HG03521 (cell line): Measurements from ENCODE around the gene CFAP73.
"Not testable (repeated sequence)": the region's sequence is repeated elsewhere in the genome, so short reads cannot be mapped to it uniquely, and the experiment has no call there.

Source experiments
- ATAC-seq: cut with Tn5 transposase; IDR thresholded peaks from one replicate; pipeline ENCODE4 v1.9.1; 2021; ENCODE audit warnings: mild to moderate bottlenecking, moderate library complexity; ENCODE audit not compliant: unreplicated experiment

CFAP73 gene

DNA sequence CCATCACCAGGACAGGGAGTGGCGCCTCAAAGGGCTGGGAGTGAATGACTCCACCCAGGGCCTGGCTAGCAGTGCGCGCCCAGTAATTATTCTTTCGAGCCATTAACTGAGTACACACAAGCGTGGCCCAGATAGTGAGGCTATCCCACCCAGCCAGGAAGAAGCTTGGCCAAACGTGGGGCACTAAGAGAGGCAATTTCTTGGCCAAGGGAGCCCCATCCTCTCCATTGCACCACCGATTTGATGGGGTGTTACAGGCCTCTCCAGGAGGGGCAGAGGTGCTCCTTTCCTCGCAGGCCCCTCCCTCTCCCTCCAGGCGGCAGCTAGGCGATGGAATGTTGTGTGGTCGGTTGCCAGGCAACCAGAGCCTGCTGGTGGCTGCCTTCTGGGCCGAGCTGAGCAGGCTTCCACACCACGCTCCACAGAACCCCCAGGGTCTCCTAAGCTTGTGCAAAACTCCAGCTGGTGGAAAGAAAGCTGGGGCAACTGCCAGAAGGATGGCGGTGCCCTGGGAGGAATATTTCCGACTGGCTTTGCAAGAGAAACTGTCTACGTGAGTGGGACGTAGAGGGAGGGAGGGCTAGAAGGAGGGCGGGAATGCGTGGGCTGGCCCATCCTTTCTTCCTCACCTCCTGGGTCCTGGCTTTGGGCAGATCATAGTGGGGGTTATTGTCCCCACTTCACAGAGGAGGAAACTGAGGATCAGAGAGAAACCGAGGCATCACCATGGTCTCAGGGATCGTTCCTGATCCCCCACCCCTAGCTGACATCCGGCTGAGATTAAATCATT is at the start of gene CFAP73:
TSS of gene CFAP73 (plus strand) at position 364 of the 790 bp plus-strand sequence. CDS start at position 498, 134 bp downstream.
- ATAC-seq, result no peak

DNA sequence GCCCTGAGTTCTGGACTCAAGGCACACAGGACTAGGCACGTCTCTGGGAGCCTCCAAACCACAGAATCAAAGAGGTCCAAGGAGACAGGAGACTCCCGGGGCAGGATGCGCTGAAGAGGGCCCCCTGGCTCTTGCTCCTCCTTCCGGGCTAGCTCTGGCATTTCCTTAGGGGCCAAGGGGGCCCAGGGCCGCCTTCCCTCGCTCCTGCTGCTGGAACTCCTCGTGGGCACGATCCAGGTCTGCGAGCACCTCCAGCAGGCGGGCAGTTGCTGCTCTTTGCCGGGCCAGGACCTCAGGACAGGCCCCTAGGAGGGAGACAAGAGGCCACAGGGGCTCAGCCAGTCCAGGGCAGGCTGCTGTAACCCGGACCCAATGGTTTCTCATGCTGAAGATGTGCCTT is 49.8 kb upstream of the CFAP73 start:
- ATAC-seq, result no peak

DNA sequence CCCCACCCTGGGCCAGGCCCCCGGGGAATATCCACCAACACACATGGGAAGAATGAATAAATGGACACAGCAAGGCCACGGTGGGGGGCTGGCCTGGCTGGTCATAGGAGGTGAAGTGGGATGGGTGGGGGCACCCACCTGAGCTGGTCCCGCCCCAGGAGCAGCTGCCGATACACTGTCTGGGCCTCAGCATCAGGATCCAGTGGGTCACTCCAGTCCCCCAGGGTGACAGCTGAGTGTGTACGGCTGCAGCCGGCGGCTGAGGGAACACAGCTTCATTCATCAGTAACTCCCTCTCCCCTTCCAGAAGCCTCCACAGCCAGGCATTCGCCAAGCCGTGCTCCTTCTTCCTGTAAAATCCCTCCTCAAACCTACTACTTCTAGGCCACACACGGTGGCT is 47.8 kb upstream of the CFAP73 start:
- no peak for ATAC-seq

DNA sequence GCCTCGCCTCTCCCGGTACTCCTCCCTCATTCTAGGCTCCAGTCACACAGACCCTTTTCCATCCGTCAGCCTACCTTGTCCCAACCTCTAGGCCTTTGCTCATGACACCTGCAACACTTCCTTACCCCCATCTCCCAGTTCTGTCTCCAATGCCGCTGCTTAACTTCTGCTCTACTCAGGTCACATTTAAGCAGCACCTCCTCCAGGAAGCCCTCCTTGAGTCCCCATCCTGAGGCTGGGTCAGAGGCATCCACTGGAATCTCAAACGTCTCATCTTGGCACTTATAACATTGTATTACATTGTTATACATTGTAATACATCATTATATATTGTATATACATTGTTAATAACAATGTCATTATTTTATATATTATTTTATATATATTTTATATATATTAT is 46.7 kb upstream of the CFAP73 start:
- no peak for ATAC-seq

DNA sequence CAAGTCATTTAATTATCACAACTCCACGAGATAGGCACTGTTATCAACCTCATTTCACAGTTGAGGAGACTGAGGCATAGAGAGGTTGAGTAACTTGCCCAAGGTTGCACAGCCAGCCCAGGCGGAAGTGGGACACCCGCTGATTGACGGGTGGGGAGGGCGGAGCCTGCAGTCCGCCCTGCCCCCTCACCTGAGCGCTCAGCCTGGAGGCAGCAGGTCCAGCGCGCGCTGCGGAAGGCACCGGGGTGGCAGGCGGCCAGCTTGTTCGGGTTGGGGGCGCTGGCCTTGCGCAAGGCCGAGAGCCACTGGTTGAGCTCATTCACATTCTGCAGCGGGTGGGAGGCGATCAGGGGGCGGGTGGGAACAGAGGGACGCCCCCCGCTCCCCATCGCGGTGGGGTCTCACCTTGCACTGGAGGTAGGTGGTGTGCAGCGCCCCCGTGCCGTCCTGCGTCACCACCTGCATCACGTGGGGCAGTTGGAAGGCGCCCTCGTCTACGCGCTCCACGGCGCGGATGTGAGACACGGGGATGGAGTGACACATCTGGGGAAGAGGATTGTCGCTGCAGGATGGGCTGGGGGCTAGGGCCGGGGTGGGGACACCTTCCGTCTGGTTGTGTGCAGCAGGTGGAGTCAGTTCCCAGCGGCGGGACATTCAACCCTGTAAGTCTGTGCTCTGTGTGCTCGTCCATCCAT is 45.6 kb upstream of the CFAP73 start:
- no peak for ATAC-seq

DNA sequence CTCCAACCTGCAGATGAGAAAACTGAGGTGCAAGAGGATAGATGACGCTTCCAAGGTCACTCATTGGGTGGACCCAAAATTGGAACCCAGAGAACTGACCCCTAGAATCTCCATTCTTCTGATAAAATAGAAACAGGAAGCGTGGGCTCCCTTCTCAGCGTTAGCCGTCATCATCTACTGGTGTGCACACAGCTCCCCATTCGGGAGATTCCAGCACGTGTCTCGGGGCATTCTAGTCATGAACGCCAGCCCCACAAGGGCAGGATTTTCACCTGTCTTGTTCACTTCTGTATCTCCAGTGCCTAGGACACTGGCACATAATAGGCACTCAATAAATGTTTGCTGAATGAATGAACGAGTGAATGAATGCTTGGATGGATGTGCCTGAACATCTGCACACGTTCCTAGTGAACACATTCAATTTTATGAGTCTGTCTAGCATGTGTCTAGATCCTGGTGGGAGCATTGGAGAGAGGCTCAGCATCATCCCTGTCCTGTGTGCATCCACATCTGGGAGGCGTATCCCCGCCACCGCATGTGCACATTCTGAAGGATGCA is 44.5 kb upstream of the CFAP73 start:
- no peak for ATAC-seq

DNA sequence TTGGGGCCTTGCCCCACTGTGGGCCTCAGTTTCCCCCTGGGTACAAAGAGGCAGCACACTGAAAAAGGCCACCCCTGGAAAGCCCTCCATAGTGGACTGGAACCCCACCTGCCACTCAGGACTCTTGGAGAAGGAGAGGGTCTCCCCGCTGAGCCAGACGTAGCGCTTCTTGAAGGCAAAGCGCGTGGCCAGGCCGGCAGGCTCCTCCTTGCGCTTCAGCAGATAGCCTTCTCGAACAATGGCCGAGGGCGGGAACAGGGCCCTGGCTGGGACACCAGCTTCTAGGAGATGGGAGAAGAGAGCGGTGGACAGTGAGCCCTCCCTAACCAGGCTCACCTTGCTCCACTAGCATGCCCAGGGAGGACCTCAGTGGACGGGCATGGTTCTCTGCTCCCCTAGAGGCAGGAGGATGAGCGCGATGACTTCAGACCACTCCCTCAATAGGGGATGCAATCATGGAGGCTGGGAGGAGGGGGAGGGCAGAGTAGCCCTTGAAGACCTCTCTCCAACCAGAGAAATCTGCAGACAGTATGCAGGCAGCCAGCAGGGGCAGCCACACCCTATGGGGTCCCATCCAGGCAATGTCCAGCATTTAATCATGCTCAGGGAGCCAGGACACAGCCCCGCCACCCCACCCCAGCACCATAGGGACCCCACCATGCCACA is 43.8 kb upstream of the CFAP73 start:
- no peak for ATAC-seq

DNA sequence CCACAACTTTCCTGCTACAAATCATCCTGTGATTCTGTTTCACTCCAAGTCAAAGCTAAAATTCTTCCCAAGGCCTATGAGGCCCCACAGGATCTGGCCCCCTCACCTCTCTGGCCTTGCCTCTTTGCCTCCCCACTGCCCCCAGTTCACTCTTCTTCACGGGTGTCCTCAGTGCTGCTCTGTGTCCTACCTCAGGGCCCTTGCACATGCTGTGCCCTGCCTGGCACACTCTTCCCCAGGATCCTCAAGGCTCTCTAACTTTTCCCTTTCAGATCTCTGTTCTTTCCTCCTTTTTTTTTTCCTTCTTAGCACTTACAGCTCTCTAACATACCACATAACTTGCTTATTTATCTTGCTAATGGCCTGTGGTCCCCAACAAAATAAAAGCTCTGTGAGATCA is 43.2 kb upstream of the CFAP73 start:
- no peak for ATAC-seq

DNA sequence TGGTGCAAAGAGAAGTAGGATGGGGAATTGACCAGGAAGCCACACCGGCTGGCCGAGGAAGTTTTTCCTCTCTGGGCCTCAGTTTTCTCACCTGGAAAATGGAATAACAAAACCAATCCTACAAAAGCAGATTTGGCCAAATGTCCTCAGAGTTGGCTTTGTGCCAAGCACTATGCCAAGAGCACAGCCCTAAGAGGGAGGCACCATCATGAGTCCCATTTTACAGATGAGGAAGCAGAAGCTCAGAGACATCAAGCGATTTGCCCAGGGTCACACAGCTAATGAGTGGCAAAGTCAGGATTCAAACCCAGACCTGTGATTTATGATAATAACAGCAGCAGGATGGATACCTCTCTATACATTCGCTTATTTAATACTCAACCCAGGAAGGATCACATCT is 41.2 kb upstream of the CFAP73 start:
- ATAC-seq, result no peak

DNA sequence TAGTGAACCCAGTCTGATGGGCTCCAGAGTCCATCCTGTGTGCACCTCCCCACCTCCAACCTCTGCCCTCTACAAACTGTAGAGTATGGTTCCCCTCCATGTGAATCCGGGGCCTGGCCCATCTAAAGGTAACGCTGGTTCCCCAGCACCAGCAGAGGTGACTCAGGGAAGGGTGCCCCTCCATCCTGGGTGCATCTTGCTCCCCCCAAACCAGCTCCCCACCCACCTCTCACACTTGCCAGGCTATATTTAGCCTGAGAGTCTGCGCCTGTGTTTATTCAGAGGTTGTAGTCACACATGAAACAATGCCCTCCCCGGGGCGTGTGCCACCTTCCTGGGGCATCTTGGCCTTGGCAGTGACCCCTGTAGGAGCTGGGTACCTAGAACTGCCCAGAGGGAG is 40.2 kb upstream of the CFAP73 start:
- no peak for ATAC-seq

DNA sequence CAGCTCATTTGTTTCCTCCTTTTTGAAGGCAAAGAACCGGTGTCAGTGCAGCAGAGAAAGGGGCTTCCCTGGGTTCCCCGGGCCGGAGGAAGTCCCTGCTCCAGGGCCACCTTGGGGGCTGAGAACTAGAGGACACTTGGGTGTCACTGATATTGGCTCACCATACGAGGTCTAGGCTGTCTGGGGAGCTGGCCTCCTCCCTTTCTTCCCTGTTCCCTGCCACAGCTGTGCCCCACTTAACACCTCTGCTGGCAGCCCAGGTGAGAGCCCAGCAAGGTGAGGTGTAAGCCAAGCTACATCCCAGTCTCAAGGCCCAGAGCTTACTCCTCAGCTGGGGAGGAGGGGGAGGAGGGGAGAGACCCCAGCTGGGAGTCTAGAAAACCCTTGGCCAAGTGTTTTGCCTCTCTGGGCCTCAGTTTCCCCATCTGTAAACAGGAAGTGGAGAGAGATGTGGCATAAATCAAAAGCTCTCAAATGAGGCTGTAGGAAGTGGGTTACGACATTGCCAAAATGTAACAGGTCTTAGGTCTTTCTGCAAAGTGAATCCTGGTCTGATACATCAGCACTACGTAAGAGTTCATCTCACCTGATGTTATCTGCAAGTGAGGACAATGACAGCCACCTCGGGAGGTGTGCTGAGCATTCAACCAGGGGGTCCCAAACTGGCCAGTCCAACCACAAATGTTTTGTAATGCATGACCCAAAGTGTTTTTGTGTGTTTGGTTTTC is 39.5 kb upstream of the CFAP73 start:
- no peak for ATAC-seq

DNA sequence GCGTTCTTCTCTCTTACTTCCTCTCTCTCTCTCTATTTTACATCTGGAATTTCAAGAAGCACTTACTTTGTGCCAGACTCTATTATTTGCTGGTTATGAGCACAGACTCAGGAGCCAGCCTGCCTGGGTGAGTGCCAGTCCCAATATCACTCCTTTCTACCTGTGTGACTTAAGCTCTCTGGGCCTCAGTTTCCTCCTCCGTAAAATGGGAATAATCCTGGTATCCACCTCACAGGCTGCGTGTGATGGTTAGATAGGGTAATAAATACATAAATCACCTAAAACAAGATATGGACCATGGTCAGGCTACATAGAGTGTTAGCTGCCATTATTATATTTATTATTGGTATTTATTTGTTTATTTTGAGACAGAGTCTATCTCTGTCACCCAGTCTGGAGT is 38.3 kb upstream of the CFAP73 start:
- ATAC-seq, result no peak

DNA sequence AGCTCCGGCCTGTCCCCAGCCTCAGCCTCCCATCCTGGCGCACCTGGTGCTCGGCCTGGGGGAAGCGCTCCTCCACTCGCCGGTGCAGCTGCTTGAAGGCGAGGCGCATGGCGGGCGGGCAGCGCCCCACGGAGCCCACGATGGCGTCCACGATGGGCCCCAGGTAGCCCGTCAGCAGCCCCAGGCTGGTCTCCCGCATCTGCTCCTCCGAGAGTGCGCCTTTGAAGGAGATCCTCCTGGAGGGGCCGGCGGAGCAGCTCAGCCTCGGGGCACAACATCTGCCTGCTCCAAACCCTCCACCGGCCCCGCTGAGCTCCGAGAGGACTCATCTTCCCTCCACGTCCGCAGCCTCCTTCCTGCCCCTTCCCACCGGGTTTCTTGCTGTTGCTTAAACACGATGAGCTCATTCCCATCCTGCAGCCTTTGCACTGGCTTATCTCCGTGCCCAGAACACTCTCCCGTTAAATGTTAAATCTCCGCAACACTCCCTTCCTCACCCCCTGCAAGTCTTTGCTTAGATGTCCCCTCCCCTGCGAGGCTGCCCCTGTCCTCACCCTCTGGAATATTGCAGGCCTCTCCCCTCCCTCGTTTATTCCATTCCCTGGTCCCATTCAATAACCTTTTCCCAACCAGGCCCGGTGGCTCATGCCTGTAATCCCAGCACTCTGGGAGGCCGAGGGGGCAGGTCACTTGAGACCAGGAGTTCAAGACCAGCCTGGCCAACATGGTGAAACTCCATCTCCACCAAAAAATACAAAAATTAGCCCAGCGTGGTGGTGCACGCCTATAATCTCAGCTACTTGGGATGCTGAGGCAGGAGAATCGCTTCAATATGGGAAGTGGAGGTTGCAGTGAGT is 37.3 kb upstream of the CFAP73 start:
- no peak for ATAC-seq

DNA sequence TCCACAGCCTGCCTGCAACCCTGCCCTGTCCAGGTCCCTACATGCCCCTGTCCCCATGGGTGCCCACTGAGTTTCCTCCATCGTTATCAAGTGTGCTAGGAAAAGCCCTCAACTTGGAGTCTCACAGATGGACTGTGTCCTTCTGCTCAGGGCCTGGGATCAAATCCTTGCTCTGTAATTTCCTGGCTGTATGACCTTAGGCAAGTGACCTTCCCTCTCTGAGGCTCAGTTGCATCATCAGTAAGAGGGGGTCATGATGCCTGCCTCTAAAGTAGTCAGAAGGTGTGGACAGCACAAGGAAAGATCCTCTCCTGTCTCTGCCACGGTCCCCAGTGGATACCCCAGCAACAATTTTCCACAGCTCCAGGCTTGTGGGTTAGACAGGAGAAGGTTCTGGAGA is 36.1 kb upstream of the CFAP73 start:
- no peak for ATAC-seq

DNA sequence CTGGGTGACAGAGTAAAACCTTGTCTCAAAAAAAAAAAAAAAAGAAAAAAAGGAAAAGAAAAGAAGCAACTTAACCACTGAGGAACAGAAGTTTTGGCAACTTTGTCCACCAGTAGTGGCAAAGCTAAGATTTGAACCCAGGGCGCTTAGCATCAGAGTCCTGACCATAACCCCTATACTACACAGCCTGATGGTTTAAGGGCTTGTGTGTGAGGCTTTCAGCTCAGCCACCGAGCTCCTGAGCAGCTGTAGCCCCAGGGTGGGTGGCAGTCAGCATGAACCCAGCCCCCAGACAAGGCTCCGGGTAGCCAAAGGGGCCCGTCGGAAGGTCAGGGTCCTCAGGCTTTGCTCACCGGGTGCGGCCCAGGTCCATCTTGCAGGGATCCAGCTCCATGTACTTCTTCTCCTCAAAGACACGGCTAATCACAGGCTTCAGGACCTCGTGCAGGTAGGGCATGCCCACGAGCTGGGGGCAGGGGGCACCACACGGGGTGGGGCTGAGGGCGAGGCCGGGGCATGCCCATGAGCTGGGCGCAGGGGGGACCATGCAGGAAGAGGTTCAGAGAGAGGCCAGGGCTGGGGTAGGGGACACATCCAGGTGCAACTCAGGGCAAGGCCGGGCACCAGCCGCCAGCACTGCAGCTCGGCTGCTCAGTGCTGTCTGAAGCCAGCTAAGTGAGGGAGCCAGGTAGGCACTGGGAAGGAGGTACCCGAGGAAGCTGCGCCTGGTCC is 34.9 kb upstream of the CFAP73 start:
- ATAC-seq, result no peak

DNA sequence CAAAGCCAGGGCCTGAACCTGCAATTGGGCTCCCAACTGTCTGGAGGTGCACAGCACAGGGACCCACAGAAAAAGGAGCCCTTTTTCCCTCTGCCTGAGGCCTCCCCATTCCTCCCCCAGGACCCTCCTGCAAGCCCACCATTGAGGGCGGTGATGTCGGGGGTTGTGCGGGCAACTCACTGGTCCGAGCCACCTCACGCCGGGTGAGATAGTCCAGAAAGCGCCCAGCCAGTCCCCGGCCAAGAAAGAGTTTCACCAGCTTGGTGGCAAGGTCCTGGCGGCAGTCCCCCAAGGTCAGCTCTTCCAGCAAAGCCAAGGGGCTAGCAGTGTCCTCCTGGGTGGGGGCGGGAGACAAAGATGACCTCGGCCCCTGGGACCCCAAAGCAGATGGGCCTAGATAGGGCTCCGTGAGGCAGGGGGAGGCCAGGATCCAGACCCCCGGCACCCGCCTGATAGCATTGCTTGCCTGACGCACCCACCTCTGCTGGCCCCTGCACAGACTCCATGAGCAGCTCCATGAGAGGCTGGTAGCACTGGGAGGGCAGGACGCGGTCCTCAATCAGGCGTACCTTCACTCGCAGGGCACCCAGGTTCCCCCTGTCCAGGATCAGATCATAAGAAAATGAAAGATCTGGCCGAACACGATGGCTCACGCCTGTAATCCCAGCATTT is 33.9 kb upstream of the CFAP73 start:
- no peak for ATAC-seq

DNA sequence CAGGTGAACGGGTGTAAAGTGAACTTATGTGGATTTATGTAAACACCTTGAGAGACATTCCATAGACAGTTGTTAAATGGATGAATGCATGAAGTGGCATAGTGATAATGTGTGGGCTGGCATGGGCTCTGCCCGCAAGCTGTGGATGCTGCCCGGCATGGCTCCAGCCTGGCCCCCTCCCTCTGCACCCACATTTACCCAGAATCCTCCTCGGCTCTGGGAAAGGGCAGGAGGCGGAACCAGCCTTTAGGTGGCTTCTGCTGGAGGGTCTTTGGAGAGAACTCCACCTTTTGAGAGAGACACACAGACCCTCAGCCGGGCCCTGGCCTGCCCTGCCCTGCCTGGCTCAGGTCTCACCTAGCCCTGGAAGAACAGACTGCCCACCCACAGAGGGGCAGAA is 32.6 kb upstream of the CFAP73 start:
- no peak for ATAC-seq

DNA sequence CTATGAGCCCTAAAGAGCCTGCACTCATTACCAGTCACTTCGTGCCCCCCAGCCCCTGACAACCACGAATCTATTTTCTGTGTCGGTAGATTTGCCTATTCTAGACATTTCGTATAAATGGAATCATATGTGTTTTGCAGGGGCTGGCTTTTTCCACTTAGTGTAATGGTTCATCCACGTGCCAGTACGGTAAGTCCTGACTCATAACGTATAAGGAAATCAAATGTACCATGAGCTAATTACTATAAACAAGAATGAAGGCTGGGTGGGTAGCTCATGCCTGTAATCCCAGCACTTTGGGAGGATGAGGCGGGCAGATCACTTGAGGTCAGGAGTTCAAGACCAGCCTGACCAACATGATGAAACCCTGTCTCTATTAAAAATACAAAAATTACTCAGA is 31.8 kb upstream of the CFAP73 start:
- not testable (repeated sequence) for ATAC-seq

DNA sequence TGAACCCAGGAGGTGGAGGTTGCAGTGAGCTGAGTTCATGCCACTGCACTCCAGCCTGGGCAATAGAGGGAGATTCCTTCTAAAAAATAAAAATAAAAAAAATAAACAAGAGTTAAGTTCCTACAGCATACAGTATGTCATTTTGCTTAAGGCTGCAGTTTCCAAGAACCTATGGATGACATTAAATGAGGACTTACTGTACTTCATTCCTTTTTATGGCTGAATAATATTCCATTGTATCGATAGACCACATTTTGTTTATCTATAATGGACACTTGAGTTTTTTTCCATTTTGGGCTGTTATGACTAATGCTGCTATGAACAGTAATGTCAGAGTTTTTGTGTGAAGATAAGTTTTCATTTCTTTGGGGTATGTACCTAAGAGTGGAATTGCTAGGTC is 31.4 kb upstream of the CFAP73 start:
- no peak for ATAC-seq
